ENCODE measurements around the gene YPEL3.

GRCh38 chr16:30132591-30132990, 36.6 kb upstream of the YPEL3 start:
- TF ChIP-seq GATA2 (IDR thresholded peaks at IDR 0.05; ENCODE audit: low read depth, low read length) = no peak
- TF ChIP-seq GATA3 (IDR thresholded peaks at IDR 0.05; ENCODE audit: low read depth, low read length) = no peak

All from SH-SY5Y (cell line).